GM03348 (cell line): ENCODE measurements around the gene SEC31B.

Experiments used
- DNase-seq: peaks from one replicate; pipeline ENCODE4 v3.0.0; 2012; ENCODE audit warnings: low spot score

The SEC31B gene

GRCh38 chr10:100519311-100520051 is at the start of gene SEC31B:
TSS of gene SEC31B (minus strand) at chr10:100519861. CDS start at chr10:100516952, 2,909 bp downstream.
- DNase-seq = peak; percentile 16

GRCh38 chr10:100568912-100569311 is 49.3 kb upstream of the SEC31B start:
- no peak for DNase-seq

GRCh38 chr10:100567826-100568225 is 48.2 kb upstream of the SEC31B start:
- DNase-seq = no peak

GRCh38 chr10:100567249-100567648 is 47.6 kb upstream of the SEC31B start:
- no peak for DNase-seq

- no peak for DNase-seq
These were observed 46.9 kb upstream of the SEC31B start for GRCh38 chr10:100566561-100566960.

GRCh38 chr10:100565206-100565985 is 45.7 kb upstream of the SEC31B start:
- no peak for DNase-seq

- peak; percentile 82 for DNase-seq
These were observed 42.5 kb upstream of the SEC31B start for GRCh38 chr10:100562008-100562672.

GRCh38 chr10:100561005-100561404 is 41.3 kb upstream of the SEC31B start:
- DNase-seq = no peak

- no peak for DNase-seq
These were observed 40.6 kb upstream of the SEC31B start for GRCh38 chr10:100560248-100560647.

- no peak for DNase-seq
These were observed 35.2 kb upstream of the SEC31B start for GRCh38 chr10:100554902-100555301.

GRCh38 chr10:100553929-100554328 is 34.3 kb upstream of the SEC31B start:
- DNase-seq = no peak

- DNase-seq = no peak
These were observed 32.1 kb upstream of the SEC31B start for GRCh38 chr10:100551738-100552137.

- DNase-seq = no peak
These were observed 31.5 kb upstream of the SEC31B start for GRCh38 chr10:100551196-100551595.

- DNase-seq = no peak
These were observed 25.3 kb upstream of the SEC31B start for GRCh38 chr10:100544950-100545349.

GRCh38 chr10:100537475-100537874 is 17.8 kb upstream of the SEC31B start:
- DNase-seq = no peak

- peak; percentile 97 for DNase-seq
These were observed 16.2 kb upstream of the SEC31B start, which contains the start of gene HIF1AN for GRCh38 chr10:100535715-100536353. TSS of gene HIF1AN (plus strand) at chr10:100535943. CDS start at chr10:100535959, 16 bp downstream.

GRCh38 chr10:100535338-100535714 is 15.7 kb upstream of the SEC31B start:
- no peak for DNase-seq

GRCh38 chr10:100534726-100535125 is 15.1 kb upstream of the SEC31B start:
- DNase-seq = no peak

GRCh38 chr10:100531761-100532160 is 12.1 kb upstream of the SEC31B start:
- DNase-seq = no peak

GRCh38 chr10:100529475-100530298 is 10.0 kb upstream of the SEC31B start, which contains the start of gene NDUFB8:
TSS of gene NDUFB8 (minus strand) at chr10:100529871. CDS start at chr10:100529851, 20 bp downstream.
- DNase-seq = peak; percentile 95

GRCh38 chr10:100528921-100529474 is 9.3 kb upstream of the SEC31B start:
- peak; percentile 21 for DNase-seq
